Neural progenitor cell (in vitro differentiated cells): Measurements from ENCODE around the gene RANBP2.

Source experiments
- CTCF ChIP-seq: fragments of 200-600 bp; sonication (generic); IDR thresholded peaks from 2 replicates; pipeline ENCODE4 v1.5.1; 2017; ENCODE audit warnings: antibody characterized with exemption, mild to moderate bottlenecking
- EZH2 ChIP-seq: fragments of 200-600 bp; sonication (generic); IDR thresholded peaks from 2 replicates; pipeline ENCODE4 v1.6.1; 2017; ENCODE audit warnings: antibody characterized with exemption, mild to moderate bottlenecking, moderate library complexity
- EZH2phosphoT487 ChIP-seq: fragments of 200-600 bp; sonication (generic); IDR thresholded peaks from 2 replicates; pipeline ENCODE4 v1.6.1; 2017; ENCODE audit warnings: antibody characterized with exemption

- TF ChIP-seq CTCF (no peak), EZH2phosphoT487 (no peak), EZH2 (no peak)
These were observed 14.4 kb upstream of the RANBP2 start for GRCh38 chr2:108704871-108705270.
